Peyer's patch (tissue), 4 donors: ENCODE results near the gene KCTD1.

ENCODE experiments used
- POLR2A ChIP-seq, 2 donors: fragments of 450-650 bp; IDR thresholded peaks; one replicate each; pipeline ENCODE4 v1.5.1; 2017; ENCODE audit warnings: antibody characterized with exemption in 2 of 2, mild to moderate bottlenecking in 2 of 2, moderate library complexity in 2 of 2
- TF ChIP-seq, protein P1 (sequence below), 6 experiments: fragments of 450-650 bp in 4 of 6; fragments of 200-600 bp in 2 of 6; sonication (generic) in 1 of 6; IDR thresholded peaks; one replicate each; pipeline ENCODE4 v1.5.1; 2017 to 2019; ENCODE audit warnings: antibody characterized with exemption in 6 of 6, mild to moderate bottlenecking in 3 of 6, moderate library complexity in 1 of 6

DNA sequence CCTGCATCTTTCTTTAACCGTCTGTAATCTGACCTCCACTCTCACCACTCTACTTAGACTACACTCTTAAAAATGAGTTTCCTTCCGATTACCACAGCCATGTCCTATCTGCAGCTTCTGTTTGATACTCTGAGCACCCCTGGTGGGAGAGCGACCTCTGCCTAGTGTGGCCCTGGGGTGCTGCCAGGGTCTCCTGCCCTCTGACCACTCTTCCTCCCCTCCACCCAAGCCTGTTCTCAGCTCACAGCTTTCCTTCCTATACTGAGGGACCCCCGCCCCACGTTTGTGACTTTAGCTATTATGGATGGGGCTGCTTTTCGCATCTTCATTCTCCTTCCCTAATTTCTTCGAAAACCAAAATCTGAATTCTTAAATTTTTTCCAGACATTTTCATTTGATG lies 132.7 kb downstream of the KCTD1 start:
- TF ChIP-seq, protein P1, sequence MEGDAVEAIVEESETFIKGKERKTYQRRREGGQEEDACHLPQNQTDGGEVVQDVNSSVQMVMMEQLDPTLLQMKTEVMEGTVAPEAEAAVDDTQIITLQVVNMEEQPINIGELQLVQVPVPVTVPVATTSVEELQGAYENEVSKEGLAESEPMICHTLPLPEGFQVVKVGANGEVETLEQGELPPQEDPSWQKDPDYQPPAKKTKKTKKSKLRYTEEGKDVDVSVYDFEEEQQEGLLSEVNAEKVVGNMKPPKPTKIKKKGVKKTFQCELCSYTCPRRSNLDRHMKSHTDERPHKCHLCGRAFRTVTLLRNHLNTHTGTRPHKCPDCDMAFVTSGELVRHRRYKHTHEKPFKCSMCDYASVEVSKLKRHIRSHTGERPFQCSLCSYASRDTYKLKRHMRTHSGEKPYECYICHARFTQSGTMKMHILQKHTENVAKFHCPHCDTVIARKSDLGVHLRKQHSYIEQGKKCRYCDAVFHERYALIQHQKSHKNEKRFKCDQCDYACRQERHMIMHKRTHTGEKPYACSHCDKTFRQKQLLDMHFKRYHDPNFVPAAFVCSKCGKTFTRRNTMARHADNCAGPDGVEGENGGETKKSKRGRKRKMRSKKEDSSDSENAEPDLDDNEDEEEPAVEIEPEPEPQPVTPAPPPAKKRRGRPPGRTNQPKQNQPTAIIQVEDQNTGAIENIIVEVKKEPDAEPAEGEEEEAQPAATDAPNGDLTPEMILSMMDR (IDR thresholded peaks at IDR 0.05): no peak
- TF ChIP-seq POLR2A (IDR thresholded peaks at IDR 0.05): no peak
